ENCODE results near the gene CCDC137.

- TF ChIP-seq, protein P1, sequence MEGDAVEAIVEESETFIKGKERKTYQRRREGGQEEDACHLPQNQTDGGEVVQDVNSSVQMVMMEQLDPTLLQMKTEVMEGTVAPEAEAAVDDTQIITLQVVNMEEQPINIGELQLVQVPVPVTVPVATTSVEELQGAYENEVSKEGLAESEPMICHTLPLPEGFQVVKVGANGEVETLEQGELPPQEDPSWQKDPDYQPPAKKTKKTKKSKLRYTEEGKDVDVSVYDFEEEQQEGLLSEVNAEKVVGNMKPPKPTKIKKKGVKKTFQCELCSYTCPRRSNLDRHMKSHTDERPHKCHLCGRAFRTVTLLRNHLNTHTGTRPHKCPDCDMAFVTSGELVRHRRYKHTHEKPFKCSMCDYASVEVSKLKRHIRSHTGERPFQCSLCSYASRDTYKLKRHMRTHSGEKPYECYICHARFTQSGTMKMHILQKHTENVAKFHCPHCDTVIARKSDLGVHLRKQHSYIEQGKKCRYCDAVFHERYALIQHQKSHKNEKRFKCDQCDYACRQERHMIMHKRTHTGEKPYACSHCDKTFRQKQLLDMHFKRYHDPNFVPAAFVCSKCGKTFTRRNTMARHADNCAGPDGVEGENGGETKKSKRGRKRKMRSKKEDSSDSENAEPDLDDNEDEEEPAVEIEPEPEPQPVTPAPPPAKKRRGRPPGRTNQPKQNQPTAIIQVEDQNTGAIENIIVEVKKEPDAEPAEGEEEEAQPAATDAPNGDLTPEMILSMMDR (conservative IDR thresholded peaks at IDR 0.05; ENCODE audit: low read length) = no peak
- TF ChIP-seq EZH2phosphoT487 (IDR thresholded peaks at IDR 0.05; ENCODE audit: borderline replicate concordance, low read depth, low read length) = no peak
These were observed 2.5 kb upstream of the CCDC137 start for GRCh38 chr17:81664051-81664470.

Measured in OCI-LY7 (cell line).